ENCODE results near the gene SMIM41. TPM values are rescaled to one million over a fixed set of nuclear protein-coding genes. Genes with fewer than 3 reads are reported as not detected.

SMIM41 gene
- total RNA-seq, 1 experiment from 2014 or later: not detected

DNA sequence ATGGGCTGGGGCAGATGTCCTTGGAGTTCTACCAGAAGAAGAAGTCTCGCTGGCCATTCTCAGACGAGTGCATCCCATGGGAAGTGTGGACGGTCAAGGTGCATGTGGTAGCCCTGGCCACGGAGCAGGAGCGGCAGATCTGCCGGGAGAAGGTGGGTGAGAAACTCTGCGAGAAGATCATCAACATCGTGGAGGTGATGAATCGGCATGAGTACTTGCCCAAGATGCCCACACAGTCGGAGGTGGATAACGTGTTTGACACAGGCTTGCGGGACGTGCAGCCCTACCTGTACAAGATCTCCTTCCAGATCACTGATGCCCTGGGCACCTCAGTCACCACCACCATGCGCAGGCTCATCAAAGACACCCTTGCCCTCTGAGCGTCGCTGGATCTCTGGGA, 2.7 kb upstream of the SMIM41 start:
- H4K20me1 ChIP-seq (ENCODE audit: low read length): peaks cover 22% of the 10 kb centered on the region
- H3K27ac ChIP-seq (ENCODE audit: low read length): no peak overlapping the region
- ChIA-PET POLR2A (ENCODE audit: unreplicated experiment) (no interaction called here), CTCF (no interaction called here)
- H3K9ac ChIP-seq (ENCODE audit: low read length): no peak overlapping the region
- H3K4me2 ChIP-seq (ENCODE audit: low read length): no peak overlapping the region
- no peaks in the 10 kb centered on the region for H3K9me3 ChIP-seq (ENCODE audit: low read length)
- DNase-seq (no peak), ATAC-seq (no peak)
- no peaks in the 10 kb centered on the region for H3K9me2 ChIP-seq (replicated peaks; ENCODE audit: low read length)
- H3K79me2 ChIP-seq (ENCODE audit: low read length): peaks cover 61% of the 10 kb centered on the region
- intact Hi-C loops (cut with micrococcal nuclease): no loop called here
- no peak overlapping the region for H3K4me3 ChIP-seq (ENCODE audit: low read length)
- H3K36me3 ChIP-seq (ENCODE audit: low read depth, low read length): peaks cover 37% of the 10 kb centered on the region
- no TSS peak for BruUV-seq (replicated peaks)
- peaks cover 21% of the 10 kb centered on the region for H3K4me1 ChIP-seq (ENCODE audit: insufficient read depth, low read length)
- no peaks in the 10 kb centered on the region for H3K27me3 ChIP-seq (ENCODE audit: low read length)
- TF ChIP-seq EZH2phosphoT487 (IDR thresholded peaks at IDR 0.05; ENCODE audit: borderline replicate concordance, low read length) (no peak), EZH2 (IDR thresholded peaks at IDR 0.05; ENCODE audit: low read length, unreplicated experiment) (no peak)
- TF ChIP-seq, protein P1, sequence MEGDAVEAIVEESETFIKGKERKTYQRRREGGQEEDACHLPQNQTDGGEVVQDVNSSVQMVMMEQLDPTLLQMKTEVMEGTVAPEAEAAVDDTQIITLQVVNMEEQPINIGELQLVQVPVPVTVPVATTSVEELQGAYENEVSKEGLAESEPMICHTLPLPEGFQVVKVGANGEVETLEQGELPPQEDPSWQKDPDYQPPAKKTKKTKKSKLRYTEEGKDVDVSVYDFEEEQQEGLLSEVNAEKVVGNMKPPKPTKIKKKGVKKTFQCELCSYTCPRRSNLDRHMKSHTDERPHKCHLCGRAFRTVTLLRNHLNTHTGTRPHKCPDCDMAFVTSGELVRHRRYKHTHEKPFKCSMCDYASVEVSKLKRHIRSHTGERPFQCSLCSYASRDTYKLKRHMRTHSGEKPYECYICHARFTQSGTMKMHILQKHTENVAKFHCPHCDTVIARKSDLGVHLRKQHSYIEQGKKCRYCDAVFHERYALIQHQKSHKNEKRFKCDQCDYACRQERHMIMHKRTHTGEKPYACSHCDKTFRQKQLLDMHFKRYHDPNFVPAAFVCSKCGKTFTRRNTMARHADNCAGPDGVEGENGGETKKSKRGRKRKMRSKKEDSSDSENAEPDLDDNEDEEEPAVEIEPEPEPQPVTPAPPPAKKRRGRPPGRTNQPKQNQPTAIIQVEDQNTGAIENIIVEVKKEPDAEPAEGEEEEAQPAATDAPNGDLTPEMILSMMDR (conservative IDR thresholded peaks at IDR 0.05; ENCODE audit: low read depth, low read length): no peak
- no peak overlapping the region for H2AFZ ChIP-seq (ENCODE audit: low read length)
- no peaks in the 10 kb centered on the region for H3F3A ChIP-seq (ENCODE audit: low read length, unreplicated experiment)

DNA sequence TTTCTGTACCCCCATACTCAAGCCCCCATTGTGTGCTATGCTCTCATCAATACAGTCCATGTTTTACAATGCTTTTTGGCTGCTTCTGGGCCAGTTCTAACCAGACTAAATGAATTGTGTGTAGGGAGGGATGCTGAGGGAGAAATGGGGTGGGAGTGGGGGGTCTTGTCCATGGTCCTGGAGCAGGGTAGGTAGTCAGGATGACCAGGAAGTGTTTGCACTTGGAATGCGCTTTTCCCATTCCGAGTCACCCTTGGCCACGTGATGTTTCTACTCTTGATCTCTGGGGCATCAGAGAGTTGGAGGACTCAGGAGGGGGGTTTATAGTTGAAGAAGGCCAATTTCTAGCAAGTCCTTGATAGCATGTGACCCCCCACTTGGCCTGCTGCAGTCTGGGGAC, 1.2 kb upstream of the SMIM41 start:
- no peaks in the 10 kb centered on the region for H3F3A ChIP-seq (ENCODE audit: low read length, unreplicated experiment)
- H3K36me3 ChIP-seq (ENCODE audit: low read depth, low read length): peaks cover 33% of the 10 kb centered on the region
- no peak overlapping the region for H3K27ac ChIP-seq (ENCODE audit: low read length)
- H2AFZ ChIP-seq (ENCODE audit: low read length): no peak overlapping the region
- no peak overlapping the region for H3K4me3 ChIP-seq (ENCODE audit: low read length)
- DNase-seq: no peak
- ATAC-seq: no peak
- POLR2A ChIA-PET (ENCODE audit: unreplicated experiment): no interaction called here
- peaks cover 21% of the 10 kb centered on the region for H3K4me1 ChIP-seq (ENCODE audit: insufficient read depth, low read length)
- H3K9ac ChIP-seq (ENCODE audit: low read length): no peak overlapping the region
- H4K20me1 ChIP-seq (ENCODE audit: low read length): peaks cover 11% of the 10 kb centered on the region
- no peaks in the 10 kb centered on the region for H3K9me2 ChIP-seq (replicated peaks; ENCODE audit: low read length)
- TF ChIP-seq, protein P1 (conservative IDR thresholded peaks at IDR 0.05; ENCODE audit: low read depth, low read length): no peak
- no peak for TF ChIP-seq EZH2 (IDR thresholded peaks at IDR 0.05; ENCODE audit: low read length, unreplicated experiment)
- no peak for TF ChIP-seq EZH2phosphoT487 (IDR thresholded peaks at IDR 0.05; ENCODE audit: borderline replicate concordance, low read length)
- H3K4me2 ChIP-seq (ENCODE audit: low read length): no peak overlapping the region
- no peaks in the 10 kb centered on the region for H3K9me3 ChIP-seq (ENCODE audit: low read length)
- CTCF ChIA-PET: no interaction called here
- H3K27me3 ChIP-seq (ENCODE audit: low read length): no peaks in the 10 kb centered on the region
- intact Hi-C loops (cut with micrococcal nuclease): no loop called here
- no TSS peak for BruUV-seq (replicated peaks)
- H3K79me2 ChIP-seq (ENCODE audit: low read length): peaks cover 46% of the 10 kb centered on the region

GRCh38 chr12:52080403-52081251, 1.1 kb downstream of the SMIM41 start:
- no peak for ATAC-seq
- Histone ChIP-seq H3F3A (ENCODE audit: low read length, unreplicated experiment) (no peaks in the 10 kb centered on the region), H3K27me3 (ENCODE audit: low read length) (no peaks in the 10 kb centered on the region), H3K9me3 (ENCODE audit: low read length) (no peaks in the 10 kb centered on the region), H4K20me1 (ENCODE audit: low read length) (peaks cover 4% of the 10 kb centered on the region), H3K9me2 (replicated peaks; ENCODE audit: low read length) (no peaks in the 10 kb centered on the region), H2AFZ (ENCODE audit: low read length) (no peak overlapping the region), H3K27ac (ENCODE audit: low read length) (no peak overlapping the region), H3K4me3 (ENCODE audit: low read length) (no peak overlapping the region), H3K4me1 (ENCODE audit: insufficient read depth, low read length) (peaks cover 1% of the 10 kb centered on the region), H3K79me2 (ENCODE audit: low read length) (peaks cover 22% of the 10 kb centered on the region), H3K4me2 (ENCODE audit: low read length) (no peak overlapping the region), H3K36me3 (ENCODE audit: low read depth, low read length) (peaks cover 20% of the 10 kb centered on the region), H3K9ac (ENCODE audit: low read length) (no peak overlapping the region)
- intact Hi-C loops (cut with micrococcal nuclease): loop anchor here (5.0 kb wide), 1 partner anchor 37 kb away; no protein-coding TSS in a partner anchor
- BruUV-seq (replicated peaks): no TSS peak
- ChIA-PET CTCF (interaction anchor here (3.4 kb wide), 1 partner anchor 55 kb away, joined by 28 read pairs; no protein-coding TSS in a partner anchor), POLR2A (ENCODE audit: unreplicated experiment) (no interaction called here)
- no peak for DNase-seq
- no peak for TF ChIP-seq EZH2 (IDR thresholded peaks at IDR 0.05; ENCODE audit: low read length, unreplicated experiment)
- no peak for TF ChIP-seq EZH2phosphoT487 (IDR thresholded peaks at IDR 0.05; ENCODE audit: borderline replicate concordance, low read length)
- TF ChIP-seq, protein P1 (conservative IDR thresholded peaks at IDR 0.05; ENCODE audit: low read depth, low read length): no peak

Data from PC-3 (cell line).